ENCODE measurements around the gene DDOST. TPM values are rescaled to one million over a fixed set of nuclear protein-coding genes. Genes with fewer than 3 reads are reported as not detected.
"Not testable (repeated sequence)": the region's sequence is repeated elsewhere in the genome, so short reads cannot be mapped to it uniquely, and the experiment has no call there.

The DDOST gene
- polyA plus RNA-seq, 1 donor: 124 TPM

DNA sequence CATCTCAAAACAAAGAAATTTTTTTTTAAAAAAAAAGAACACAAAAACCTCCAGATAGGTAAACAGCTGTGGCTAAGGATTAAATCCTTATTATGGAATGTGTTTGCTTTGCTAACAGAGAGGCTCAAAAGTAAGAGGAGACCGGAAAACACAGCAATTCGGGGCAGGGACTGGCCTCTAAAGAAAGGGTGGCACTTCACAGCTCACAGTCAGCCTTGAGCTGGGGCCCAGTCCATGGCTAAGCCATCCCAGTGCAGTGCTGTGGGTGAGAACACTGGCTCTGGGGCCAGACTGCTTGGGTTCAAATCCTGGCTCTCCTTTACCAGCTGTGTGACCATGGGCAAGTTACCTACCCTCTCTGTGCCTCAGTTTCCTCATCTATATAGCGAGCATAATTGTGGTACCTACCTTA, 28.5 kb upstream of the DDOST start:
- DNase-seq: no peak

DNA sequence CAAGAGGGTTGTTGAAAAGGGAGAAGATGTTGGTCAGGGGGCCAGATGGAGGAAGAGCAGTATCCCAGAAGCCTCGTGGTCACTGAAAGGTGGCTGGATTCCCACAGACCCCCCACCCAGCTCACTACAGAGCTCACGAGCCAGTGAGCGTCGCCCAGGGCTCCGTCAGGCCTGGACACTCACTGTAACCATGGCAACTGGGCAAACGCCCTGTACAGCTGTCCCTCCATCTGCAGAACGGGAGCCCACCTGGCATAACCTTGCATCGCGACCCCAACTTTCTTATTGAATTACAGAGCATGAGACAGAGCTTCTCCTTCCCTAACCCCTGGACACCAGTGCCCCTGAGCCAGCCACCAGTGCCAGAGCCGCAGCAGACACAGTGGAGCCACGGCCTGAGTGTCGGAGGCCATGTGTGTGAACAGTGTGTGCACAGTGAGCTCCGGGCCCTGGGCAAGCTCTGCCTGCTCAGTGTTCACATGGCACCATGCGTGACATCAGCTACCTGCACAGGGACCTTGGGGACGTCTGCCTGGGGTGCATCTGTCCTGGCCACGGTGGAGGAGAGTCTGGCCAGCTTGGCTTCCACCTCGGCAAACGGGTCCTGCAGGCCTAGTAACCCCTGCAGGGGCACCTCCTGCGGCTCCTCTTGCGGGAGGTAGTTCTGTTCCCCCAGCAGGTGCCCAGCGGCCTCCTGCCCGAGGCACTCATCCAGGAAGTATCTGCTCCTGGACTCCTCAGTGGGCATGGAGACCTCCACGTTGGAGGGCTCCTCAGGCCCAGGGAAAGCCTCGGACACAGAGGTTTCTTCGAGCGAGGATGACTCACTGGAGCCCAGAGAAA, 25.9 kb upstream of the DDOST start:
- no peak for DNase-seq

DNA sequence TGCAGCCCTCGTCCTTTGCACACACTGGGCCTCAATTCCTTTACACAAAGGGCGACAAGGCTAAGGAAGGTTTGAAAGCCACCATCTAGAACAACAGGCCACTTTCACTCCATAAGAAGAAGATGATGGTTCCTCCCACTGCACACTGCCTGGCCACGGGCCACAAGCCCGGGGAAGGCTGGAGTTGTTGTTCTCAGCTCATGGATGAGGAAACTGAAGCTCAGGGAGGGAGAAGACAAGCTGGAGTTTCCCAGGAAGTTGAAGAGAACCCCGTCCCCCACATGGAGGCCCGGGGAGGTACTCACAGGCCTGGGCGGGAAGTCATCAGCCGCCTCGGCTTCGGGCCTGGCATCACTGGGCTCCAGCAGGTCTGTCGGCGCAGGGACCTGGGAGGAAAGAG, 24.6 kb upstream of the DDOST start:
- DNase-seq: no peak

DNA sequence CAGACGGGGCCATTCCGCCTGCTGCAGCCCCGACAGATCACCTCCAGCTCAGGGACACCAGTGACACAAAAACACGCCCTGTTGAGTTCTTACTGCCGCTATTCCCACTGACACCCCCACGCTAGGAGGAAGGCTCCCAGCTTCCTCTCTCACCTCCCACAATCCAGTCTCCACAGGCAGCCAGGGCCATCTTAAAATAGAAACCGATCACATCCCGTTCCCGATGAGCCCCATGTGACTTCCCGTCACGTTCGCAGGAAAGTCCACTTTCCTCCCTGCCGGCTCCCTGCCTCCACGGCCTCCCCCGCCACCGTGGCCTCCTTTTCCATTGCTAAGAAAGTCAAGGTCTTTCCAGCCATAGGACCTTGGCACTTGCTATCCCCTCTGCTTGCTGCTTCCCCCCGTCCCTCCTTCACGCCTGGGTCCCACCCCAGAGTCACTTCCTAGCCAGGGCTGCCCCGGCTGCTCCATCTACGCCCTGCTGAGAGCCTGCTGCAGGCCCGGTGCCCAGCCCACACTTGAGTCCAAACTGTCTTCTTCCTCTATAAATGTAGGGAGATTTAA, 24.0 kb upstream of the DDOST start:
- no peak for DNase-seq

DNA sequence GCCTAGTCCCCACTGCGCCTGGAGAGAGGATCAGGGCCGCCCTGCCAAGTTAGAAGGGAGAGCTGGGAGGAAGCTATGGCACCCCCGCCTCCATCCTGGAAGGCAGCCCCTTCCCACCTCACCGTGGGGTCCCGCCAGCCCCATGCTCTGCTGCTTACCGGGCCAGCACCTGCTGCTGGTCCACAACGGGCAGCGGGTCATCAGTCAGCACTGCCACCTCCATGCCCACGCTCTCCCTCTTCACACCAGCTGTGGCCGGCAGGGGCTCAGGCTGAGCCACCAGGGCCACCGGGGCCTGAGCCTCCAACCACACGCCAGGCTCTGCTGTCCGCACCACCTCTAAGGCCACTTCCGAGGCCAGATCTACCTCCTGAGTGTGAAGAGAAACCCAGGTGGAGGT, 23.5 kb upstream of the DDOST start:
- no peak for DNase-seq

DNA sequence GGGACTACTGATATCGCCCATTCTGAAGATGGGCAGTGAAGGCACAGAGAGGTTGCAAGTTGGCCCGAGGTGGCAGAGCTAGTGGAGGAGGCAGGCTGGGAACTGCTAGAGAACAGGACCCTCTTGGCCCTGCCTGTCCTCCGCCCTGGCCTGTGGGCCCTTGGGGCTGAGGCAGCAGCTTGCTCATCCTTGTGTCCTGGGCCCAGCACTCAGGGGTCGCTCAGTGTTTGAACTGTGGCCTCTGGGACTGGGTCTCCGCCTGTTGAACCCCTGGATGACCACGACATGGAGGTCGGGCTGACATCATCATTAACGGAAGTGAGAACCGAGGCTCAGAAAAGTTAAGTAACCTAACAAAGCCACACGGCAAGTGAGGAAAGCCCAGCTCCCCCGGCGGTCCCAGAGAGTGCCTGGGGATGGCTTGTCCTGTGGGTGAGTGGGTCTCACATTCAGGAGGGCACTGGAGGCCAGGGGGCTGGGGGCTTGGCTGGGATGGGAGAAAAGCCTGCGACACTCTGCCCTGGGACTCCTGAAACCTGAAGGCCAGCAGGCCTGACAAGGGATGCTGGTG, 23.0 kb upstream of the DDOST start:
- no peak for DNase-seq

DNA sequence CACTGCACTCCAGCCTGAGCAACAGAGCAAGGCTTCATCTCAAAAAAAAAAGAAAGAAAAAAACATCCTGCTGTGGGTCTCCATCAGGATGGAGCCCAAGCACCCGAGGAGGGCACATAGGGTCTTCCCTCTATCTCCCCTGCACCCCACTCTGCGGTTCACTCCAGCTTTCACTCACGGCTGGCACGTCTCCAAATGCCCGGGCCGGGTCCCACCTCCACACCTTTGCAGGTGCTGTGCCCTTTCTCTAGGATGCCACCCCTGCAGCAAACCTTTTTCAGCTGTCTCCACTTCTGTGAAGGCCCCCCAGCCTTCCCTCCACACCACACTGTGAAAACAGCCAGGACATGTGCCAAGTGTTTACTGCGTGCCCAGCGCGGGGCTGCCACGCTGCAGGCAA, 22.4 kb upstream of the DDOST start:
- DNase-seq: no peak

DNA sequence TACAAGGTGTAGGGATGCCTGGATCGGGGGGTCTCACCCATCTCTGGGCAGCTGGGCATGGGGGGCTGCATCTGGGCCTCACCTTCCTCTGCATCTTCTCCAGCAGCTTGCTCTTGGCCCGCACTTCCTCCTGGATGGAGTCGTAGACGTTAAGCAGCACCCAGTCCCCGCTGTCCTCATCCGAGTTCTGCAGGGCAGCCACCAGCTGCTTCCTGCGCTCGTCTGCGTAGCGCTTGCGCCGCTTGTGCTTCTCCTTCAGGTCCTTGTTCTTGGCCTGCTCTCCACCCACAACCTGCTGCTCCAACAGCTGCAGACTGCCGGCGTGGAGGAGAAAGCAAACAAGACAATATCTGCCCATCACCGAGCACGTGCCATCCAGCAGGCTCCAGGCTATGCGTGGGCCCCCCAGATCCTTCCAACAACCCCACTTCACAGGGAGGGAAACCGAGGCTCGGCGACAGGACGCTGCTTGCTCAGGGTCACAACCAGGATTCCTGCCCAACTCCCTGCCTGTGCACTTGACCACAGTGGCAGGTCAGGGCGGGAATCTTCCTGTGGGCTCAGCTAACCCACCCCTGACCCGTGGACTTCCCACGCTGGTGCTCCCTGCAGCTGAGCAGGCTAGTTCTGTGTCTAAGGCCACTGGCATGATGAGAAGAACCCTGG, 21.5 kb upstream of the DDOST start:
- no peak for DNase-seq

DNA sequence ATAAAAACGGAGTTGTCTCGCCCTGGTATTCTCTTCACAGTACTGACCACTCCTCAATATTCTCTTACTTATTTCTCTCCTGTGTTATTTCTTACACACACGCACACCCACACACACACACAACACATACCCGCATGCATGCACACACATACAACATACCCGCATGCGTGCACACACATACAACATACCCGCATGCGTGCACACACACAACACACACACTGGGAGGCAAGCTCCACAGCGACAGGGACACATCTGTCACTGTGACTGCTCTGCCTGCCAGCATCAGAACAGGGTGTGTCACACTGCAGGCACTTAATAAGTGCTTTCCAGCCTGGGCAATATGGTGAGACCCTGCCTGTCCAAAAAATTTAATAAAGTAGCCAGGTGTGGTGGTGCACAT, 20.8 kb upstream of the DDOST start:
- DNase-seq: no peak

DNA sequence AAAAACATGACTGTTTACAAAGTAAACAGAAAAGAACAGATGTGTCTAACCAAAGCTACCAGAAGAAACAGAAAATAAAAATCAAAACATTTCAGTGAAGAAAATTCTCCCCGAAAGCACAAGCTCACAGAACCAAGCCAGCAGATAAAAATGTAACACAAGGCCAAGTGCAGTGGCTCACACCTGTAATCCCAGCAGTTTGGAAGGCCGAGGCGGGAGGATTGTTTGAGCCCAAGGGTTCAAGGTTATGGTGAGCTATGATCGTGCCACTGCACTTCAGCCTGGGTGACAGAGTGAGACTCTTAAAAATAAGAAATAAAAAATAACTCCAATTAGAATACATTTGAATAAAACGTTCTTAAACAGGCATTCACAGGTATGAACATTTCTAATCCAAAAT, 19.1 kb upstream of the DDOST start:
- DNase-seq: no peak

DNA sequence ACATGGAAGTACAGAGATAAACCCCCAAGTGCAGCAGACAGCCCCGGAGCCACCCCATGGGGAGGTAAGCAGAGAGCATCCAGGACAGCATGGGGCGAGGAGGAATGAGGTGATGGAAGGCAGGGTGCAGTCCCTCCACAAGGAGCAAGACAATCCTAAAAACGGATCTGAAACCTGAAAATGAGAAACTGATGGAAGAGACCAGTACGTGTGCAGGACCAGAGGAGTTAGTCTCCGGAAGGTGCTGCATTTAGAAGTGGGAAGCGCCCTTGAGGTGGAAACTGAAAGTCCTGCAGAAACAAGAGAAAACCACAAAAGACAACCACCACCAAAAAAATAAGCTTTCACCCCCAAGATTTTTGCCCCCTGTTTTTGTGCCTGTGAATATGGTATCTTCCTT, 17.4 kb upstream of the DDOST start:
- DNase-seq: no peak

DNA sequence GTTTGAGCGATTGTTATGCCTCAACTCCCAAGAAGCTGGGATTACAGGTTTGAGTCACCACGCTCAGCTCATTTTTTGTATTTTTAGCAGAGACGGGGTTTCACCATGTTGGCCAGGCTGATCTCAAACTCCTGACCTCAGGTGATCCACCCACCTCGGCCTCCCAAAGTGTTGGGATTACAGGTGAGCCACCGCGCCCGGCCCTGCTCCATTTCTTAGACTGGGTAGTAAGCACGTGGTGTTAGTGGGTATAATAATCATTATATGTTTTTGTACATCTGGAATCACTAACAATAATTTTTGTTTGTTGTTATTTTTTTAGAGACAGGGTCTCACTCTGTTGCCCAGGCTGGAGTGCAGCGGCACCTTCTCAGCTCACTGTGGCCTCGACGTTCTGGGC, 12.5 kb upstream of the DDOST start:
- DNase-seq: not testable (repeated sequence)

DNA sequence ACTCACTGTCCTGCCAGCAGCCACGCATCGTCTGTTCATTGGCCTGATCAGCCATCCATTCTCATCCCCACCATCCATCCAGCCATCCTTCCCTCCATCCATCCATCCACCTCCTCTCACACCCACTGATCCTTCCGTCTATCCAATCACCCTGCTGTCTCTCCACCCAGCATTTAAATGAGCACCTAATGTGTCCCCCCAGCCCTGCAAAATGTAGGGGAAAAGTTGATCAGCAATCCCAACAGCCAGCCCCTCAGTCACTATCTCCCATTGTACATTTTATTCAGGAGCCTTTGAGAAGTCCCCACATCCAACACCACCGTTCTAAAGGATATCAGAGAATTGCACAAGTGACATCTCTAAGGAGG, 11.1 kb upstream of the DDOST start:
- no peak for DNase-seq

DNA sequence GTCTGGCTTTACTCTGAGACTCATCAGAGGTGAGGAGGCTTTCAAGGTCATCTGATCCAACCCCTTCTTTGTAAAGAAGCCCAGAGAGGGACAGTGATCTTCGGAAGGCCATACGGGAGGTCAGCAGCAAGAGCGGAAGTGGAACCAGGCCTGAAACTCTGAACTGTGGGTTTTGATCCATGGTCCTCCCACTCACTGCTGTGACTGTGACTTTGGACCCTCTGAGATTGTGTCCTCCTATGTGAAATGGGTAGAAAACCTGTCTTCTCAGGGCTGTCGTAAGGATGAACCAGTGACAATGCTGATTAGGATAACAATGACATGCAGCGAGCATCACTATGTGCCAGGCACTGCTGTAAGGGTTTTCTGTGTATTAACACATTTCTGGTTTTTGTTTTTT, 9.8 kb upstream of the DDOST start:
- no peak for DNase-seq

DNA sequence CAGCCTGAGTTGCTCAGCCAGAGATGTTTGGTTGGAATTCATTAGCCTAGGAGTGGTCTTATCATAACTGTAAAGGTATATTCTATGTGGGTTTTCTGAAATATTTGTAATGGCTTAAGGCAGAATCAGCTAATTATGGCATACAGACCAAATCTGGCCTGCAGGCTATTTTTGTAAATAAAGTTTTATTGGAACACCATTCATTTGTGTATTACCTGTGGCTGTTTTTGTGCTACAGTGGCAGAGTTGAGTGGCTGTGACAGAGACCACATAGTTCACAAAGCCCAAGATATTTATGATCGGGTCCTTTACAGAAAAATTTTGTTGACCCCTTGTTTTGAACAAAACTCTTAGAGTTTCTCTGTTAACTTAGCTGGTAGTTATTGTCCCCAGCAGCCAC, 7.4 kb upstream of the DDOST start:
- no peak for DNase-seq

DNA sequence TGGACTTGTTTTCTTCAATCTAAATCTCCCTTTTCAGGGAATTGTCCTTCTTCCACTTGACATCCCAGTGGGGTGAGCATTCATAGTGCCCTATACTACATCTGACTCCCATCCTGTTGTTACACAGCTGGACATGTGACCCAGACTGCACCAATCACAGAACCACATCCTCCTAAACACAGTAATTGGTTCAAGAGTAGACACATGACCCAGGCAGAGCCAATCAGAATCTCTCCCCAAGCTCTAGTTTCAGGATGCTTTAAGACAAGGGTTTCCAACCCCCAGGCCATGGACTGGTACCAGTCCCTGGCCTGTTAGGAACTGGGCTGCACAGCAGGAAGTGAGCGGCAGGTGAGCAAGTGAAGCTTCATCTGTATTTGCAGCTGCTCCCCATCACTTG, 5.6 kb upstream of the DDOST start:
- no peak for DNase-seq

DNA sequence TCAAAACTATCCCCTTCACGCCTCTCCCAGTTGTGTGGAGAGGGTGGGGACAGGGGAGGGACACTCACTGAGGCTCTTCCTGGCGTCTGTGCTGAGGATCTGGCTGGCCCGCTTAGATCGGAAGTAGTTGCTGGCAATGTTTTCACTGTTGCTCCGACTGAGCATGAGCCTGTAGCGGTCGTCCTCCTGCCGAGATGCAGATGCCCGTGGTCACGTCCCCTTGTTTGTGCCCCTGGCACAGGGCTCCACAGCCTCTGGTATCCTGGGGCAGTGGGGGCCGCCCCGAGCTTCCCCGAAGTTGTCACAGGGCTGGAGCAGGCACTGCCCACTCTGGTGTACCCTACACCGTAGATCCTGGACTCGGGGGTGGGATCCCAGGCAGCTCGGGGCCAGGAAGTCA, 5.0 kb upstream of the DDOST start:
- DNase-seq: no peak

DNA sequence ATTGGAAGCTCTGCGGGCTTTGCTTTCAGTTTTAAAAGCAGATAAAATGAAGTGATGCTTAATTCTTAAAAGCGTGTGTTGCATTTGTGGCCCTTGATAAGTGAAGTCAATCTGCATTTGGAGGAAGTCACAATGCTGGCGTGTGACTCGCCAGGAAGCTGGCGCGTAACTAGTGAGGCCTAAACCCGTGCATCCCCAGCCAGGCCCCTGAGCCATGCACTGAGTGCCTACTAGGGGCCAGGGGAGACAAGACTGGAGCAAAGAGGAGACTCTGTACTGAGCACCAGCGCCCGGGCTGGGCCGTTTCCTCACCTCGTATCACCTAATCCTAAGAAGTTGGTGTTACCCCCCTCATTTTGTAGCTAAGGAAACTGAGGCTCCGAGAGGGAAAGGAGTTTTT, 4.6 kb upstream of the DDOST start:
- DNase-seq: no peak

DNA sequence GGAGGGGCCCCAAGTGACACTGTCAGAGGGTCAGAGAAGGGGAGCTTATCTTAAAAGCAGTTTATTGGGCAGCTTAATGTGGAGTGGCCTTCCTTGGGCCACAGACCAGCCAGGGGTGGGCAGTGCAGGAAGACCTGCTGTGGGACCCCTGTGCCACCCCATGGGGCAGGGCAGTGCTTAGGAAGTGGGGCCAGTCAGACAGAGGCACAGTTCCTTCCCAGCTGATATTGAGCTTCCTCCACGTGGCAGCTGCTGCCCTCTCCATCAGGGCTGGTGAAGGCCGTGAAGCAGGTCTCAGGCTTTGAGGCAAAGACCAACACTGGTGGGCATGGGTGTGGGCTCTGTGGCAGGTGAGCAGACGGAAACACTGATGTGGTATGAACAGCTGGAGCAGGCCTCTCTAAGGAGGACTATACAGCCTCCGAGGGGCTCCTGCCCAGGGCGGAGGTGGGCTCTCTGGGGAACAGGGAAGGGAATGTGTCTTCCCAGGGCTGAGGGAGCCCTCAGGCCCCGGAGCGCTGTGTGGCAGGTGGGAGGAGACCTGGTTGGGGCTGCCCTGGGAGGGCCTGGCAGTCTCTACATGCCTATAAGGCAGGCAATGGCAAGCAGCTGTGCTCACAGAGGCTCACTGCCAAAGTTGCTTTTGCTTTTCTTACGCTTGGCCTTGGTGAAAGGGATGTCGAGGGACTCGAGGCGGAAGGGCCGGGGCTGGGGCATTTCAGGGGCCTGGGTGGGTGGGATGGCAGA, 3.0 kb upstream of the DDOST start:
- no peak for DNase-seq

DNA sequence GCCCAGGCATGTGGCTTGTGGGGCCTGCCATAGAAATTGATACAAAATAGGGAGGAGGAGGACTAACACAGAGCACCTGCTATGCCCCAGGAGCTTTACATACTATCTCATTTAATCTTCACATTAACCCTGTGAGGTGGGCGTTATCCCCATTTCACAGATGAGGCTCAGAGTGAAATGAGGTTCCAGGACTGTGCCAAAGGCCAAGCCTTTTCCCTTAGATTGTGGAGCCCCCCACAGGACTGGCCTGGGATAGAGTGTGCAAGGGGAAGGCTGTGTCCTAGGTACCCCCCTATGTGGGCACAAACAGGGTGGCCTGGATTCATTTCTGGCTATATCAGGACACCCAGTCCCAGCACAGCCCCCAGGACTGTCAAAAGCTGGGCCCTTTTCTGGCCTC, 2.2 kb upstream of the DDOST start:
- no peak for DNase-seq

DNA sequence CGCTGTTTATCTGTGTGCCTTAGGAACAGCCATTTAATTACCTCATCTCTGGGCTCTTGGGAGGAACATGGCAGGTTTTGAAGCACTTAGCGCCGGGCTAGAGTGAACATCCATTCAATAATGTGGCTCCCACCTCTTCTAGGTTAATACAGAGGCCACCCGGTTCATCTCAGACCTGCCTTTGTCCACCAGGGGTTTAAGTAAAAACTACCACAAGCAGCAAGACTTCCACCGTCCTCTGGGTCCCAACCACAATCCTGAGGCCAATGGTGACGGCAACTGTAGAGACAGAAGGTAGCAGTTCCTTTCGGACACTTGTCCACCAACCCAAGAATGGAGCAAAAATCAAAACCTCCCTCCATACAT, 924 bp upstream of the DDOST start:
- no peak for DNase-seq

DNA sequence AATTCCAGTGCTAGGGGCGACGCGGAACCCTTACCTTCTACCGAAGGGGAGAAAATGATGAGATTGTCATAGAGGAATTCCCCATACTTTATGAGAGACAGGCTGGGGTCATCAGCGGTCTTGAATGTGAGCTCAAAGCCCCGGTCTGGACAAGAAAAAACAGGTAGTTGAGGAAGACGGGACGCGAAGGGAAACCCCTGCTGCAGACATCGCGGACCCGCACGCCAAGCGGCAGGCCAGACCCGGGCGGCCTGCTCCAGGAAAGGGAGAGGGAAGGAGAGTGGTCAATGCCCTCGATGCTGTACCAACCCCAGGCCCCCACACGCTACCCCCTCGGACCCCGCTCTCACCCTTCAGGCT, 342 bp downstream of the DDOST start:
- DNase-seq: no peak

DNA sequence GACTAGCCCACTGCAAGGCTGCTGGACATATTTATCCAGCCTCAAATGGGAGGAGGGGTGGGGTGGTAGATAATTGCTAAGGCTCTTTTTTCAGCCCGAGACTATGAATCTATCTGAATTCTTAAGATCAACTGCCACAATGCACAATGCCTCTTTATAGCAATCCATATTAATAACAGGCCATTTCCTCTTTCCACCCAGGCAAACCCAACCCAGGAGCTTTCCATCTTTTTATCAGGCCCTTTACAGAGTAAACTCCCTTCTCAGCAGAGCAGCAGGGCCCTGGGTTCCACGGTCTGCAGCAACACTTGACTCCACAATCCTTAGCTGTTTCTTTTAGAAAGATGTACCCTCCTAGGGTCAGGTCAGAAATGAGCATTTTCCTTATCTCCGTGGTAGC, 806 bp downstream of the DDOST start:
- no peak for DNase-seq
